GM19025 (cell line): ENCODE results near the gene MEF2D.

ENCODE experiments used
- ATAC-seq: cut with Tn5 transposase; IDR thresholded peaks from one replicate; pipeline ENCODE4 v1.9.1; 2021; ENCODE audit warnings: mild to moderate bottlenecking, low read depth, moderate library complexity; ENCODE audit not compliant: unreplicated experiment

MEF2D gene

GRCh38 chr1:156500543-156500792, at the start of gene MEF2D:
Gene MEF2D (minus strand): TSS chr1:156500775. CDS start chr1:156483292, 17,483 bp downstream.
- peak; percentile 0 for ATAC-seq

- ATAC-seq = no peak
Observed at GRCh38 chr1:156550346-156550745, 49.8 kb upstream of the MEF2D start.

- no peak for ATAC-seq
Observed at GRCh38 chr1:156549831-156550230, 49.3 kb upstream of the MEF2D start.

GRCh38 chr1:156549390-156549789, 48.8 kb upstream of the MEF2D start:
- ATAC-seq = no peak

GRCh38 chr1:156547982-156548381, 47.4 kb upstream of the MEF2D start:
- no peak for ATAC-seq

- no peak for ATAC-seq
Observed at GRCh38 chr1:156547434-156547833, 46.9 kb upstream of the MEF2D start.

GRCh38 chr1:156546267-156546666, 45.7 kb upstream of the MEF2D start:
- no peak for ATAC-seq

- ATAC-seq = no peak
Observed at GRCh38 chr1:156544592-156545102, 44.1 kb upstream of the MEF2D start.

GRCh38 chr1:156543066-156543465, 42.5 kb upstream of the MEF2D start:
- no peak for ATAC-seq

GRCh38 chr1:156540955-156541354, 40.4 kb upstream of the MEF2D start:
- ATAC-seq = no peak

- ATAC-seq = no peak
Observed at GRCh38 chr1:156539818-156540355, 39.3 kb upstream of the MEF2D start.

- ATAC-seq = no peak
Observed at GRCh38 chr1:156538711-156539440, 38.3 kb upstream of the MEF2D start.

- ATAC-seq = no peak
Observed at GRCh38 chr1:156537027-156537426, 36.5 kb upstream of the MEF2D start.

GRCh38 chr1:156534424-156535060, 34.0 kb upstream of the MEF2D start:
- no peak for ATAC-seq

- no peak for ATAC-seq
Observed at GRCh38 chr1:156533568-156534220, 33.1 kb upstream of the MEF2D start.

- no peak for ATAC-seq
Observed at GRCh38 chr1:156532374-156532773, 31.8 kb upstream of the MEF2D start.

- no peak for ATAC-seq
Observed at GRCh38 chr1:156530006-156530405, 29.4 kb upstream of the MEF2D start.

GRCh38 chr1:156528875-156529425, 28.4 kb upstream of the MEF2D start:
- ATAC-seq = no peak

GRCh38 chr1:156528231-156528630, 27.7 kb upstream of the MEF2D start:
- no peak for ATAC-seq

- ATAC-seq = no peak
Observed at GRCh38 chr1:156527584-156527983, 27.0 kb upstream of the MEF2D start.

GRCh38 chr1:156525856-156526489, 25.4 kb upstream of the MEF2D start:
- no peak for ATAC-seq
